ENCODE results near the gene LACC1. TPM values are rescaled to one million over a fixed set of nuclear protein-coding genes. Genes with fewer than 3 reads are reported as not detected.

LACC1 gene
- total RNA-seq, 1 experiment from 2014 or later = 3.7 TPM

GRCh38 chr13:43895940-43896339 lies 16.2 kb downstream of the LACC1 start:
- Histone ChIP-seq H3K79me1 (ENCODE audit: insufficient read depth, low read depth, low read length, poor library complexity, severe bottlenecking) (no peaks in the 10 kb centered on the region), H3K23me2 (ENCODE audit: insufficient read length, low read depth, low read length, poor library complexity, severe bottlenecking) (no peaks in the 10 kb centered on the region), H3K9ac (ENCODE audit: extremely low read depth, insufficient read length, low read length) (no peak overlapping the region), H3K27ac (ENCODE audit: insufficient read length, low read depth, low read length) (no peak overlapping the region), H4K20me1 (ENCODE audit: control insufficient read depth, insufficient read depth, insufficient read length) (no peaks in the 10 kb centered on the region), H2BK15ac (ENCODE audit: low read depth, low read length) (no peak overlapping the region), H3T11ph (ENCODE audit: low read length) (no peak overlapping the region), H3K23ac (ENCODE audit: insufficient read length, low read depth, low read length) (no peak overlapping the region), H2BK20ac (ENCODE audit: low read depth, low read length, poor library complexity, severe bottlenecking) (no peak overlapping the region), H4K91ac (ENCODE audit: insufficient read length, low read depth, low read length) (no peak overlapping the region), H4K5ac (ENCODE audit: insufficient read length, low read depth, low read length) (no peak overlapping the region), H3K4ac (ENCODE audit: low read depth, low read length) (no peak overlapping the region), H3K27me3 (ENCODE audit: insufficient read depth, low read length) (no peaks in the 10 kb centered on the region), H2BK120ac (ENCODE audit: low read depth, low read length, poor library complexity, severe bottlenecking) (no peak overlapping the region), H2BK12ac (ENCODE audit: insufficient read length, low read depth, low read length) (no peak overlapping the region), H2AK5ac (ENCODE audit: insufficient read length, low read length) (no peak overlapping the region), H3K18ac (ENCODE audit: insufficient read length, low read depth, low read length) (no peak overlapping the region), H4K8ac (replicated peaks; ENCODE audit: insufficient read length, low read depth, low read length) (no peak overlapping the region), H2AFZ (ENCODE audit: low read length) (no peak overlapping the region), H2BK5ac (ENCODE audit: insufficient read length, low read length) (no peak overlapping the region), H3K9me3 (ENCODE audit: control insufficient read depth, low read depth, low read length) (no peaks in the 10 kb centered on the region), H3K14ac (ENCODE audit: insufficient read depth, low read length) (no peak overlapping the region), H3K4me2 (ENCODE audit: insufficient read depth, insufficient read length, low read length) (no peak overlapping the region), H3K79me2 (ENCODE audit: insufficient read depth, low read length) (no peaks in the 10 kb centered on the region), H3K4me1 (ENCODE audit: insufficient read depth, low read length) (no peaks in the 10 kb centered on the region; the same call in 1 of the 2 replicates), H3K56ac (ENCODE audit: insufficient read length, low read depth, low read length) (no peak overlapping the region)
- no peak for TF ChIP-seq CTCF (conservative IDR thresholded peaks at IDR 0.05)
- H3K4me3 Mint-ChIP-seq = no peak overlapping the region
- no peaks in the 10 kb centered on the region for H3K27me3 Mint-ChIP-seq (ENCODE audit: low read depth)
- H3K9me3 Mint-ChIP-seq = no peaks in the 10 kb centered on the region; a peak in 1 of 5 replicates
- H3K27ac Mint-ChIP-seq = no peak overlapping the region
- H3K4me1 Mint-ChIP-seq = peaks cover 2 to 4% of the 10 kb centered on the region in 2 experiments; a peak in 2 of 4 replicates
- DNase-seq = no peak
- H3K36me3 Mint-ChIP-seq (ENCODE audit: insufficient read depth in 1 of 3, low read depth in 3 of 3) = no peaks in the 10 kb centered on the region
- WGBS (ENCODE audit: extremely low coverage, insufficient read length, low lambda C conversion rate) = no CpG with 5 or more reads among the region's 2 CpGs

All from H9 (cell line).